HG03354 (cell line): ENCODE data around the gene SRCAP.
A peak's percentile ranks its signal among the peaks of the same experiment; 100 is the strongest.

Source experiments
- ATAC-seq: cut with Tn5 transposase; IDR thresholded peaks from one replicate; pipeline ENCODE4 v1.9.1; 2021; ENCODE audit warnings: mild to moderate bottlenecking; ENCODE audit not compliant: unreplicated experiment, poor library complexity, severe bottlenecking

SRCAP gene

GRCh38 chr16:30698816-30699614 lies at the start of gene SRCAP:
TSS of gene SRCAP (plus strand) at chr16:30699171. CDS start at chr16:30700825, 1,654 bp downstream.
- peak; percentile 33 for ATAC-seq

GRCh38 chr16:30649725-30650368 lies 49.1 kb upstream of the SRCAP start:
- ATAC-seq, result peak; percentile 4

GRCh38 chr16:30650369-30651123 lies 48.4 kb upstream of the SRCAP start, which contains the start of gene PRR14:
TSS of gene PRR14 (plus strand) at chr16:30650960. CDS start at chr16:30651646, 686 bp downstream.
- peak; percentile 76 for ATAC-seq

GRCh38 chr16:30651124-30652004 lies 47.6 kb upstream of the SRCAP start:
- ATAC-seq, result peak; percentile 49

GRCh38 chr16:30652005-30652296 lies 47.0 kb upstream of the SRCAP start:
- ATAC-seq, result no peak

- ATAC-seq, result no peak
These were observed 46.3 kb upstream of the SRCAP start for GRCh38 chr16:30652718-30653117.

GRCh38 chr16:30654856-30655255 lies 44.1 kb upstream of the SRCAP start:
- no peak for ATAC-seq

- ATAC-seq, result no peak
These were observed 43.1 kb upstream of the SRCAP start for GRCh38 chr16:30655815-30656347.

- no peak for ATAC-seq
These were observed 42.6 kb upstream of the SRCAP start for GRCh38 chr16:30656388-30656787.

- no peak for ATAC-seq
These were observed 41.8 kb upstream of the SRCAP start for GRCh38 chr16:30656974-30657865.

- ATAC-seq, result peak; percentile 75
These were observed 40.9 kb upstream of the SRCAP start, which contains the start of gene FBRS for GRCh38 chr16:30657866-30658730. TSS of gene FBRS (plus strand) at chr16:30658431. CDS start at chr16:30659519, 1,088 bp downstream.

GRCh38 chr16:30658731-30659506 lies 40.1 kb upstream of the SRCAP start:
- ATAC-seq, result peak; percentile 33

GRCh38 chr16:30659507-30660423 lies 39.2 kb upstream of the SRCAP start:
- no peak for ATAC-seq

- ATAC-seq, result no peak
These were observed 38.3 kb upstream of the SRCAP start for GRCh38 chr16:30660424-30661261.

- ATAC-seq, result no peak
These were observed 36.5 kb upstream of the SRCAP start for GRCh38 chr16:30662449-30662848.
